ENCODE measurements around the gene IFT20. TPM values are rescaled to one million over a fixed set of nuclear protein-coding genes. Genes with fewer than 3 reads are reported as not detected.
A peak's percentile ranks its signal among the peaks of the same experiment; 100 is the strongest.

IFT20 gene
- total RNA-seq, 1 donor from 2014 or later: 12.5 TPM

DNA sequence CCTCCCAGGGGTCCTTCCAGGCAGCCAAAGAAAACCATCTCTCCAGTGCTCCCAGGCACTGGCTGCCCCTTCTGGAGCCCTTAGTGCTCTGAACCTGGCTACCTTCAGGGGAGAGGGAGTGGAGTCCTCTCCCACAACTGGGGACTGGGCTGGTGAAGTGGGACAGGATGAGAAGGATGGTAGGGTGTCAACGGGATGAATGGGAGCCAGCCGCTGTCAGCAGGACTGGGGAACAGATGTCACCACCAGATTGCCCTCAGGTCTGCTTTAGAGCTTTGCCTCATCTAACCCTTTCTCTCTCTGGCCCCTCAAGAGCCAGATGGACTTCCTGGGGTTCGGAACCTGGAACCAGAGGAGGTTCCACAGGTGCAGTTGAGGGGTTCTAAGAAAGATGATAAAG, 30.2 kb upstream of the IFT20 start:
- no peak for ATAC-seq
- intact Hi-C loops (cut with micrococcal nuclease): no loop called here

DNA sequence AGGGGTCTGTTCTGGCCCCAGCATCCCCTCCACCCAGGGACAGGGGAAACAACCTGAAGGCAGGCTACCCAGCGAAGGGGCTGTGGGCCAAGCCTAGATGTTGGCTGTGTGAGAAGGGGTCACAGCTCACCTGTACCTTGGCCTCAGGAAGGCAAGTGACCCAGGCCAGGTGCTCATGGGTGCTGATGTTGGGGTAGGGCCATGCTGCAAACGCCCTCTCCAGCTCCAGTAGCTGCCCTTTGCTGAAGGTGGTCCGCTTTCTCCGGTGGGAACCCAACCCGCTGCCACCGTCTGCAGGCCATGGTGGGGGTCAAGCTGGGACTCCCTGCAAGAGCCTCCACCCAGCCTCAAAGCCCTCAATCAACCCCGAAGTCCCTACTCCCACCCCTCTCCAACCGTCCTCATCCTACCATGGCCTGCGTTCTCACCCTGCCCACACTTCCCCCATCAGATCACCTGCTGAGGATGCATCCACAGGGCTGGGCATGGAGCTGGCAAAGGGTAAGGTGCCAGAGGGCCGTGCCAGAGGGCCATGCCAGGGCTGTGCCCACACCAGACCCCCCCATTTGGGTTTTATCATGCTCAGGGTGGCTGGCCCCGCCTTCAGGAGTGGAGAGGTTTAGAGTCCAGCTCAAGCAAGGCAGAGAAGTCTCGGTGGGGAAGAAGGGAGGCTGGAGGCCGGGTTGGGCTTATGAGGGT, 29.5 kb upstream of the IFT20 start, which contains the start of gene SEBOX:
Gene SEBOX (minus strand): TSS at position 535 of the 699 bp plus-strand sequence. CDS start 48 bp downstream, at position 487.
- no peak for ATAC-seq
- intact Hi-C loops (cut with micrococcal nuclease): no loop called here
- no peak for DNase-seq

More for the DNA sequence above, 30.2 kb upstream of the IFT20 start:
- DNase-seq: no peak

- ATAC-seq: no peak
- intact Hi-C loops (cut with micrococcal nuclease): no loop called here
- DNase-seq: no peak
These were observed 28.7 kb upstream of the IFT20 start for GRCh38 chr17:28363776-28364650.

DNA sequence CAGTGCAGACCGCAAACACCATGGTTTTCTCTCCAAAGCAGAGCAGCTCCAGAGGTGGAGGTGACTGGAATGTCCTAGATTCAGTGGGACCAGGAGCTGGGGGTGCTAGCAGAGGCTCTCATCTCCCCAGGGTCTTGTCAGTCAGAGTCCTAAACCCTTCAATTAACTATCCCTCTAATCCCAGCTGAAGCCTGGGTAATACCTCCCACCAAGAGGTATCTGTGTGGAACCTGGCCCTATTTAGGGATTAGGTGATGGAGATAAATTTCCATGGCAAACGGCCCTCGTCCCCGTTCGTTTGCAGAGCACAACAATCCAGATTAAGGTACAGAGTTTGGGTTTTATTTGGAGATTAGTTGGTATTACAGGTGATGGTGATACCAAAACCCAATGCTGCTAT, 27.9 kb upstream of the IFT20 start:
- intact Hi-C loops (cut with micrococcal nuclease): no loop called here
- no peak for DNase-seq
- ATAC-seq: no peak

GRCh38 chr17:28357901-28358197, 22.6 kb upstream of the IFT20 start:
- DNase-seq: no peak
- intact Hi-C loops (cut with micrococcal nuclease): no loop called here
- ATAC-seq: no peak

DNA sequence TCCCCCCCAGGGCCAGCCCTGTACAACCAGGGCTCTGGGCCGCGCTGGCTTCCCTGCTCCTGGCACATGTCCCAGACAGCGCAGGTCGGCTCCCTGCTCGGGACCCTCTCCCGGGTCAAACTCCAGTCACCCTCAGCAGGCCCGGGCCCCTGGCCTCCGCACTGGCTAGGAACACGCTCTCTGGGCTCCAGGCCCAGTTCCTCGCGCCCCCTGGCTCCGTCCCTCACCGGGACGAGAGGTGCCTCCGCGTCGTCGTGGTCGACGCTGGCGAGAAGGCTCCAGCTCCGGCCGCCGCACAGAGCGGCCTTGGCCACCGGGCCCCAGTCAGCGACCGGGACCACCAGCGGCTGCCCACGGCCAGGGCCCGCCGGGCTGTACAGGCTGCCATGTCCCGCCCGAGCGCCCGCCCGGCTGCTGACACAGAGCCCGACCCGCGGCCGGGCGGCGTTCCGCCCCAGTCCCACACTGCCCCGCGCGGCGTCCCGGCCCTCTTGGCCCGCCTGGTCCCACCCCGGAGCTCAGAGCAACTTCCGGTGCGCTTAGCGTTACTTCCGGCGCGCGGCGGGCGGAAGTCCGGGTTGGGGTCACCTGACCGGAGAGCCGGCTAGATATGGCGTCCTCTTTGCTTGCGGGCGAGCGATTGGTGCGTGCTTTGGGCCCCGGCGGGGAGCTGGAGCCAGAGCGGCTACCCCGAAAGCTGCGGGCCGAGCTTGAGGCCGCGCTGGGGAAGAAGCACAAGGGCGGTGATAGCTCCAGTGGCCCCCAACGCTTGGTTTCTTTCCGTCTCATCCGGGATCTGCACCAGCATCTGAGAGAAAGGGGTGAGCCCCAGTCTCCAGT, 22.0 kb upstream of the IFT20 start, which contains the start of gene POLDIP2:
Gene POLDIP2 (minus strand): TSS at position 467 of the 840 bp plus-strand sequence. CDS start 79 bp downstream, at position 388.
- peak; percentile 99 for ATAC-seq
- DNase-seq: peak; percentile 97
- intact Hi-C loops (cut with micrococcal nuclease): no loop called here

GRCh38 chr17:28350271-28350670, 15.0 kb upstream of the IFT20 start:
- ATAC-seq (no peak), DNase-seq (no peak)
- intact Hi-C loops (cut with micrococcal nuclease): no loop called here

- intact Hi-C loops (cut with micrococcal nuclease): no loop called here
- no peak for DNase-seq
- ATAC-seq: no peak
These were observed 13.7 kb upstream of the IFT20 start for GRCh38 chr17:28348979-28349378.

- DNase-seq: no peak
- ATAC-seq: no peak
- intact Hi-C loops (cut with micrococcal nuclease): no loop called here
These were observed 12.1 kb upstream of the IFT20 start for GRCh38 chr17:28347261-28347891.

GRCh38 chr17:28346746-28347246, 11.5 kb upstream of the IFT20 start:
- ATAC-seq (peak; percentile 44), DNase-seq (no peak)
- intact Hi-C loops (cut with micrococcal nuclease): no loop called here

DNA sequence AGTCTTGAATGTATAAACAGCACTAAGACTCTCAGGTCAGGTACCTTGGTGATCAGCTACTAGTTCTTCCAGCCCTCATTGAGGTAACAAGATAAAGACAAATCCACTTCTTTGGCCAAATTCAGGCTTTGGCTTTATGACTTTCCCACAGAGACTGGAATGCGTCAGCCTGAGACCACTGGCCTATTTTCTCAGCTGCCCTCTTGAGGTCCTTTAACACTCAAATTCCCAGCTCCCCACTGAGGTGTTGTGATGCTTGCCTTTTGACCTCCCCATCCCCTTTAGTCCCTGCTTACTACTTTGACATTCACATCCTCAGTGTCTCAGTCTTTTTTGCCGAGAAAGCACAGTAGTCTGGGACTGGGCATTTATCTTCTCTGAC, 10.9 kb upstream of the IFT20 start:
- no peak for DNase-seq
- ATAC-seq: no peak
- intact Hi-C loops (cut with micrococcal nuclease): no loop called here

GRCh38 chr17:28345419-28346198, 10.3 kb upstream of the IFT20 start:
- intact Hi-C loops (cut with micrococcal nuclease): no loop called here
- ATAC-seq (peak; percentile 74), DNase-seq (peak; percentile 64)

DNA sequence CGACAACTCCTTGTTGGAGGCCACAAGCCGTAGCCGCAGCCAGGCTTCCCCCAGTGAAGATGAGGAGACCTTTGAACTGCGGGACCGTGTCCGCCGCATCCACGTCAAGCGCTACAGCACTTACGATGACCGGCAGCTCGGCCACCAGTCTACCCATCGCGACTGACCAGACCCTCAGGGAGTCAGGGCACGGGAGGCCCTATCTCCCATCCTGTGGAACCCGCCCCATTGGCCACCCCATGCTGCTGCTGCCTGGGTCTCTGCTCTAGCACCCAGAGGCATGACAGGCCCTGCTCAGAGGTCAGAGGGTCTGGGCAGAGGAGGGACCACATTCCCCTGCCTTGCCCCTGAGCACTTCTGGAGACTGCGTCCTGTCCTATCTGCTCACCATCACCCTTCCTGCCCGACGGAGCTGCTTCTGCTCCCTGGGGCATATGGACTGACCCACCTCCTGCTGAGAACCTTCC, 9.2 kb upstream of the IFT20 start:
- no peak for DNase-seq
- ATAC-seq: no peak
- intact Hi-C loops (cut with micrococcal nuclease): no loop called here

DNA sequence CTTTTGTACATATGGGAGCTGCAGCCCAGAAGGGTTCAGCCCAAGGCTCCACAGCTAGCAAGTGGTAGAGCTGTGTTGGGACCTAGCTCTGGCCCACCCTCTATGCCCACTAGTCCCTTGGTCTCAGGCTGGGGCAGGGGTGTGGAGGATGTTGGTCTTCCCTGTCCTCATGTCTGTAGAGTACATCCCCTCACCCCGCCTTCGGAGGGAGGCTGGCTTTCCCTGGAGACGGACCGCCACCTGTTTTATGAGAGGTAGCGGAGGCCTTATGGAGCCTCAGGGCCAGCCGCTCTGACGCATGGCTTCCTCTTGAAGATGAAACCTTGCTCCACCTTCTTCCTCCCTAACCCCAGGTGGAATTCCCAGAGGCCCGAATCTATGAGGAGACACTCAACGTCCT, 8.7 kb upstream of the IFT20 start:
- ATAC-seq (no peak), DNase-seq (no peak)
- intact Hi-C loops (cut with micrococcal nuclease): no loop called here

DNA sequence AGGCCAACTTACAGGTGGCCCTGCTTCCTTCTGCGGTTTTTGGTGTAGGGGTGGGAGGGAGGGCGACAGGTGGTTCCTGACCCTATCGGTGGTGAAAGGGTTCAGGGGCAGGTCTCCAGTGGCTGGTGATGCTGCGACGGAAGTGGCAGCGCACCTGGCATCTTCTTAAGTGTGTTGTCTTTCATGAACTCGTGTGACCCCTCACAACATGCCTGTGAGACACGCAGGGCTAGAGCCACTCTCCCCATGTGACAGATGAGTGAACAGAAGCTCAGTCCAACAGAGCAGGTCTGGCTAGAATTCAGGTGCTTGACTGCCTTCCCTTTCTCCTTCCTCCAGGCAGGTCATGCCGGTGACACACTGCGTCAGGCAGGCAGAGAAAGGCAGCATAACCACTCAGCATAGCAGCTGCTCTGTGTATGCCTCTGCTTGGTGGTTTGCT, 8.2 kb upstream of the IFT20 start:
- DNase-seq (no peak), ATAC-seq (peak; percentile 10)
- intact Hi-C loops (cut with micrococcal nuclease): no loop called here

DNA sequence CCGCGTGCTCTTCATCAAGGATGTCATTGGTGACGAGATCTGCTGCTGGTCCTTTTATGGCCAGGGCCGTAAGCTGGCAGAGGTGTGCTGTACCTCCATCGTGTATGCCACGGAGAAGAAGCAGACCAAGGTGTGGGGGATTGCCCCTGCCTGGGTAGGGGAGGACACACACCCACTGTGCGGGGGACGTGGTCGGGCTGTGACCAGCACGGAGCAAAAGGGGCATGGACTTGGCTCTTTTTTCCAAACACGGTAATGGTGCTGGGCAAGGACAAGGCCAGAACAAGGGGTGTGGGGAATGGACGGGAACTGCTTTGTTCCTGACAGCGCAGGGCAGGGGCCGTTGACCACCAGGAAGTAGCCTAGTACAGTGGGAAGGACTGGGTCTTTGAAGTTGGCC, 7.0 kb upstream of the IFT20 start:
- DNase-seq (no peak), ATAC-seq (no peak)
- intact Hi-C loops (cut with micrococcal nuclease): no loop called here

DNA sequence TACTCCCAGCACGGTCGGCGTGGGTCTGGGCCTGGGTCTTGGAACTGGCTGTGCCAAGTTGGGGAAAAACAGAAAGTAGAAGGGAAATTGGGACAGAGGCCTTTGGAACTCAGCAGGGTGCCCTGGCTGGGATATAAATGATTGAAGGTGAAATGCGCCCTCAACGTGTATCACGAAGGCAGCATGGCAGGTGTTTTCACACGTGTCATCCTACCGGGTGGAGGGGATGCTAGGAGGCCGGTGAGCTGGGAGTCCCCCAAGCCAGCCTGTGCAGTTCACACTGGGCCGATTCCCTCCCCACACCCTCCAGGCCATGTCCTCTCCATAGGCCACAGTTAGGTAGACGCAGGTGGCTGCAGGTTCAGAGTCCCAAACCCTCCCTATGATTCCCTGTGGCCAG, 6.2 kb upstream of the IFT20 start:
- intact Hi-C loops (cut with micrococcal nuclease): no loop called here
- no peak for DNase-seq
- no peak for ATAC-seq

DNA sequence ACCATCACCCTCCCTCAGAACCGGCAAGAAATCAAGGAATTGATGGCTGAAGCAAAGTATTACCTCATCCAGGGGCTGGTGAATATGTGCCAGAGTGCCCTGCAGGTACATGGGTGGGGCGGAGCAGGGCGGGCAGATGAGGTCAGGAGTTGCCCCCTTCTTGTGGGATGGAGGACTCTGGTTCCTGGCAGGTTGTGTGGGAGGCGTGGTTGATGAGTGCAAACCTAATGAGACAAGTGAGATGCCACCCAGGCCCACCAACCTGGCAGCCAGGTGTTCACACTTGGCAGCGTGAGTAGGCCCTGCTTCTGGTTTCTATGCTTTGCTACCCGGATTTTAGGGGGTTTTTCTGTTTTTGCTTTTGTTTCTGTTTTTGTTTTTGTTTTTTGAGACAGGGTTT, 5.1 kb upstream of the IFT20 start:
- ATAC-seq: no peak
- intact Hi-C loops (cut with micrococcal nuclease): no loop called here
- no peak for DNase-seq

All from left ventricle myocardium superior (tissue), 1 donor.